VCaP (cell line): ENCODE data around the gene NDUFA11.
"Not testable (repeated sequence)": the region's sequence is repeated elsewhere in the genome, so short reads cannot be mapped to it uniquely, and the experiment has no call there.

Source experiments
- H3K27ac ChIP-seq: fragments of 450-650 bp; 2 replicates; pipeline ENCODE4 v1.5.1; 2017
- TF ChIP-seq, protein P1 (sequence below): fragments of 450-650 bp; conservative IDR thresholded peaks from 2 replicates; pipeline ENCODE4 v1.5.1; 2017; ENCODE audit warnings: mild to moderate bottlenecking, moderate library complexity

The NDUFA11 gene

DNA sequence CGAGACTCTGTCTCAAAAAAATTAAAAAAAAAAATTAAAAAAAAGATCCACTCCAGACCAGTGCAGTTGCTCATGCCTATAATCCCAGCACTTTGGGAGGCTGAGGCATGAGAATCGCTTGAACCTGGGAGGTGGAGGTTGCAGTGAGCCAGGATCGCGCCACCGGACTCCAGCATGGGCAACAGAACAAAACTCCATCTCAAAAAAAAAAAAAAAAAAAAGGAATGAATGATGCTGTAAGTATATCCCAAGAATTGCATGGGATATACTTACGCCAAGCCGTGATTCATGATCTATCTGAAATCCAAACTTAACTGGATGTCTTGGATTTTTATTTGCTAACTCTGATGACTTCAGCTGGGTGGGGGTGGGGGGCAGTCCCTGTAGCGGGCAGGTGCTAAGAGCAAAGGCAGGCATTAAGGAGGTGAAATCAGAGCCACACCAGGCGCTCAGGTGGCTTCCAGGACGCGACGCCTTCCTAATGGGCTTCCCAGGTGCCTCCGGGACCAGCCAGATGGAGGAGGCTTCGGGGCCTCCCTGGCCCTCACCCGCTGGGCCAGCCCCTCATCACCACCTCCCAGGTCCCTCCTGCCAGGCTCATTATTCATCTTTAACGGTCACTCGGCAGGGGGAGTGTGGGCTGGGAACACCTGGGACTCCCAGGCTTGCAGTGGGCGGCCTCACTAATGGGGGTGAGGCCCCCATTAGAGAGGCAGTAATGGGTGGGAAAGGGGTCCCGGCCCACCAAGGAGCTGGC is 21.9 kb downstream of the NDUFA11 start:
- TF ChIP-seq, protein P1, sequence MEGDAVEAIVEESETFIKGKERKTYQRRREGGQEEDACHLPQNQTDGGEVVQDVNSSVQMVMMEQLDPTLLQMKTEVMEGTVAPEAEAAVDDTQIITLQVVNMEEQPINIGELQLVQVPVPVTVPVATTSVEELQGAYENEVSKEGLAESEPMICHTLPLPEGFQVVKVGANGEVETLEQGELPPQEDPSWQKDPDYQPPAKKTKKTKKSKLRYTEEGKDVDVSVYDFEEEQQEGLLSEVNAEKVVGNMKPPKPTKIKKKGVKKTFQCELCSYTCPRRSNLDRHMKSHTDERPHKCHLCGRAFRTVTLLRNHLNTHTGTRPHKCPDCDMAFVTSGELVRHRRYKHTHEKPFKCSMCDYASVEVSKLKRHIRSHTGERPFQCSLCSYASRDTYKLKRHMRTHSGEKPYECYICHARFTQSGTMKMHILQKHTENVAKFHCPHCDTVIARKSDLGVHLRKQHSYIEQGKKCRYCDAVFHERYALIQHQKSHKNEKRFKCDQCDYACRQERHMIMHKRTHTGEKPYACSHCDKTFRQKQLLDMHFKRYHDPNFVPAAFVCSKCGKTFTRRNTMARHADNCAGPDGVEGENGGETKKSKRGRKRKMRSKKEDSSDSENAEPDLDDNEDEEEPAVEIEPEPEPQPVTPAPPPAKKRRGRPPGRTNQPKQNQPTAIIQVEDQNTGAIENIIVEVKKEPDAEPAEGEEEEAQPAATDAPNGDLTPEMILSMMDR = no peak
- H3K27ac ChIP-seq = no peak overlapping the region

DNA sequence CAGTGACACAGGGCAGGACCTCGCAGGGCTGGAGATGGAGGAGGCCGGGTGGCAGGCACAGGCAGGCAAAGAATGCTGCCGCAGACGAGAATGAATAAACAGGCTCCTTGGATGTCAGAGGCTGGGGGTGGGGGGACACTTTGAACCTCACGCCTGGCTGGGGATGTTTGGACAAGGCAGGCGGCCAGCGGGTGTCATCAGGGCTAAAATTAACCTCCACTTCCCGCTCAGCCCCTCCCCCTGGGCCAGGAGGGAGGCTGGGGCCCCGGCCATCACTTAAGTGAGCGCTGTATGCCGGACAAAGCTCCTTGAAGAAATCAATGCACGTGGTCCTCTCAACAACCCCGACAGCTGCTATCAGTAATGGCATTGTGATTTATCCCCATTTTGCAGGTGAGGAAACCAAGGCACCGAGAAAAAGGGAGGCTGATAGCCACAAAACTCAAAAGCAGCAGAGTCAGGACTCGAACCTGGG is 22.9 kb downstream of the NDUFA11 start:
- H3K27ac ChIP-seq = no peak overlapping the region
- TF ChIP-seq, protein P1 = no peak

DNA sequence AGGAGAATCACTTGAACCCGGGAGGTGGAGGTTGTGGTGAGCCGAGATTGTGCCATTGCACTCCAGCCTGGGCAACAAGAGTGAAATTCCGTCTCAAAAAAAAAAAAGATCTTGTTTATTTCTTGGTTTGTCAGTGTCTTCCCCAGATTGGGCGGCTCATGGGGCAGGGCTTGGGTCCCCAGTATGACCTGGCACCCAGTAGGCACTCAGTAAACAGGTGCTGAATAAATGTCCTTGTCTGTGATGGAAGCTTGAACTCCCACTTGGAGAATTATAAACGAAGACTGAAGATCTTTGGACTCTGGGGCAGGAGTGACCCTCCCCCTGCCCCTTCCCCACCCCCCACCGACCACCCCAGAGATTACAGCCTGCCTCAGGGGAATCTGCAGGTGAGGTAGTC is 23.4 kb downstream of the NDUFA11 start:
- H3K27ac ChIP-seq = no peak overlapping the region
- TF ChIP-seq, protein P1 = no peak

DNA sequence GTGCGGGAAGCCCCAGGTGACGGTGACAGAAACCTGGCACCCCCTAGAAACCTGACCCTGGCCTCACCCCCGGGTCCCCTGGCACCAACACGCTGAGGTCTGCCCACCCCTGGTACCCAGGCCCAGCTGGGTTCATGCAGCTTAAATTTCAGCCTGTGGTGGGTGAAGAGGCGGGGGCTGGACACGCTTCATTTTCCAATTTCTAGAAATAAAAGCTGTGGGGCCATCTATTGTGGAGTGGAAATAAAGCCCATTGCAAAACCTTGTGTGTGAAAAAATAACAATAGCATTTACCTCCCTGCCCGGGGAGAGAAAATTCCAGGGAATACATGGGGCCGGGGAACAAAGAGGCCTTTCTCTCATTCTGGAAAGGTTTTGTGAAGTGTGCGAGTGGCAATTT is 25.7 kb downstream of the NDUFA11 start:
- TF ChIP-seq, protein P1 = no peak
- no peak overlapping the region for H3K27ac ChIP-seq

DNA sequence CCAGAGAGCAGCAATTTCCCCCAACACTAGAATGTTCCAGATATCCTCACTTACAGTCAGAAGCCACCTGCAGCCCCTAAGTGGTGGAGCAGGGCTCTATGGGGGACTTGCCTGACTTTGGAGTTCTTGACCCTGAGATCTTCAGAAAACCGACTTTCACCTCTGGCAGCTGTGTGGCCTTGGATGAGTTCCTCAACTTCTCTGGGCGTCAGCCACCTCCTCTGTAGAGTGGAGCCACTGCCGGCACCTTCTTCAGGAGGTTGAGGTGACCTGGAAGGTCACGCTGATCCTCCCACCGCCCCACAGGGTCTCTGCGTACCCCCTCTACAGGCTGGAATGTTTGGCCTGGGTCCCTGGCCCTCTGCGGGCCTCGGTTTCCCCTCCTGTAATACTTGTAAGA is 26.2 kb downstream of the NDUFA11 start:
- TF ChIP-seq, protein P1 = no peak
- H3K27ac ChIP-seq = no peak overlapping the region

DNA sequence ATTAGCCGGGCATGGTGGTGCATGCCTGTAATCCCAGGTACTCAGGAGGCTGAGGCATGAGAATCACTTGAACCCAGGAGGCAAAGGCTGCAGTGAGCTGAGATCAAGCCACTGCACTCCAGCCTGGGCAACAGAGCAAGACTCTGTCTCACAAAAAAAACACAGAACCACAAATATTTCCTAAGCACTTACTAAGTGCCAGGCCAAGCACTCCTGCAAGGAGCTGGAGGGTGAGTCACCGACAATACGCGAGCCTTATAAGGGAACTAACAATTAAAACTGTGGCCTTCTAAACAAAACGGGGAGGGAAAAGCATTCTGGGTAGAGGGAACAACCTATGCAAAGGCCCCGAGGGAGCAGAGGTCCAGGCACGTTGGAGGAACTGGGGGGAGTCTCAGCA is 29.1 kb downstream of the NDUFA11 start:
- not testable (repeated sequence) for H3K27ac ChIP-seq

DNA sequence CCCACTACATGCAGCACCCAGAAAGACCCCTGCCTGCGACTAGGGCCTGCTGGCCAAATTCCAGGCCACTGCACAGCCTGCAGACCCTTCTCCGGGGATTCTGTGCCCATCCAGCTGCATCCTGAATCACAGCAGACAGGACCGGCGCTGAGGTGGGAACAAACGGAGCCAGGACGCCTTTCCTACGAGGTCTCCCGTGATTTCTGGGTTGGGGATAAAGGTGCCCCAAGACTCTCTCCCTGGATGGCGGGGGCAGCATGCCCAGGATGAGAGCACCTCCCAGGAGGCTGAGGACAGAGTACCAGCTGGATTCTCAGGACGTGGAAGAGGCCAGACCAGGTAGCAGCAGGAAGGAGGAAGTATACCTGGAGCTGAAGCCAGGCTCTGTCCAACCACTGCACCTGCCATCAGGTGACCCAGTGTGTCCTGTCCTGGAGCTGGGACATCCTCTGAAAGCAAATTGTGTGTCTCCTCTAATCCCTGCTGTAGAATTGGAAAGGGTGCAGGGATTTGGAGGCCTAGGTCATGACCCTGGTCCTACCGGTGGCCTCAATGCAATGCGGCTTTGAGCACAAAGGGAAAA is 29.9 kb downstream of the NDUFA11 start:
- TF ChIP-seq, protein P1 = no peak

DNA sequence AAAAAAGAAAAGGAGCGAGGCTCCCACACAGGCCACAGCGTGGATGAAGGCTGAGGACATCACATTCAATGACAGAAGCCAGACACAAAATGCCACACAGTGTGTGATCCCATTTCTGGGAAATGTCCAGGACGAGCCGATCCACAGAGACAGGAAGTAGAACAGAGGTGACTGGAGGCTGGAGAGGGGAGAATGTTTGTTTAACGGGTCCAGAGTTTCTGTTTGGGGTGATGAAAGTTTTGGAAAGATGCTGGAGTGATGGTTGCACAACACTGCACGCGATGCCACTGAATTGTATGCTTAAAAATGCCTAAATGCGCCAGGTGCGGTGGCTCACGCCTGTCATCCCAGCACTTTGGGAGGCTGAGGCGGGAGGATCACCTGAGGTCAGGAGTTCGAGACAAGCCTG is 32.6 kb downstream of the NDUFA11 start:
- no peak overlapping the region for H3K27ac ChIP-seq
- TF ChIP-seq, protein P1 = no peak

More for the DNA sequence above, 29.9 kb downstream of the NDUFA11 start:
- no peak overlapping the region for H3K27ac ChIP-seq
